Uterus (tissue), 4 donors: ENCODE measurements around the gene CDC42BPA. TPM values are rescaled to one million over a fixed set of nuclear protein-coding genes. Genes with fewer than 3 reads are reported as not detected.

Experiments
- DNase-seq, 2 donors: peaks; one replicate each; pipeline ENCODE4 v3.0.0-alpha.2; 2019 to 2020
- H3K27ac ChIP-seq, 2 donors: fragments of 200-600 bp; sonication (generic); 1 replicate in 1 of 2; 2 replicates in 1 of 2; pipeline ENCODE4 v1.5.1; 2016 to 2018
- H3K27me3 ChIP-seq, 2 donors: fragments of 200-600 bp; sonication (generic); one replicate each; pipeline ENCODE4 v1.5.1; 2018 to 2019; ENCODE audit warnings: control low read depth in 1 of 2
- H3K36me3 ChIP-seq, 2 donors: fragments of 200-600 bp; sonication (generic); one replicate each; pipeline ENCODE4 v1.5.1; 2019; ENCODE audit warnings: control low read depth in 1 of 2
- H3K4me1 ChIP-seq, 2 donors: fragments of 200-600 bp; sonication (generic); one replicate each; pipeline ENCODE4 v1.5.1; 2018 to 2019; ENCODE audit warnings: control low read depth in 1 of 2
- H3K4me3 ChIP-seq, 2 donors: fragments of 200-600 bp; sonication (generic); 1 replicate in 1 of 2; 2 replicates in 1 of 2; pipeline ENCODE4 v1.5.1; 2018 to 2019; ENCODE audit warnings: mild to moderate bottlenecking in 1 of 2
- H3K9me3 ChIP-seq, 2 donors: fragments of 200-600 bp; sonication (generic); one replicate each; pipeline ENCODE4 v1.5.1; 2019; ENCODE audit warnings: control low read depth in 1 of 2
- POLR2A ChIP-seq, 2 donors: fragments of 450-650 bp; IDR thresholded peaks; one replicate each; pipeline ENCODE4 v1.6.1; 2016; ENCODE audit warnings: antibody characterized with exemption in 2 of 2, mild to moderate bottlenecking in 1 of 2, moderate library complexity in 1 of 2
- intact Hi-C: fragments of 100-400 bp; cut with DNase I; formaldehyde crosslinking; loops from one replicate; pipeline ENCODE4 v1.15.1; 2023; ENCODE audit warnings: low total_unique reads
- total RNA-seq, 4 donors: library from RNA; depleted of rRNA in 3 of 4; stranded (reverse); fragments of >200 nt in 3 of 4; gene quantifications; one replicate each; pipeline versions ENCODE4 v1.1.0 to v1.2.4, GENCODE V29; 2014 to 2023
- TF ChIP-seq, protein P1 (sequence below), 4 experiments: fragments of 200-600 bp in 2 of 4; fragments of 450-650 bp in 2 of 4; sonication (generic) in 2 of 4; IDR thresholded peaks; one replicate each; pipeline ENCODE4 v1.5.1; 2016 to 2019; ENCODE audit warnings: antibody characterized with exemption in 4 of 4, mild to moderate bottlenecking in 2 of 4, moderate library complexity in 1 of 4
- donor health status: DM: yes; HTN: yes; CAD: no.

Gene CDC42BPA
- total RNA-seq, 4 donors from 2014 or later: 32.9 to 116 (median 55.2) TPM

DNA sequence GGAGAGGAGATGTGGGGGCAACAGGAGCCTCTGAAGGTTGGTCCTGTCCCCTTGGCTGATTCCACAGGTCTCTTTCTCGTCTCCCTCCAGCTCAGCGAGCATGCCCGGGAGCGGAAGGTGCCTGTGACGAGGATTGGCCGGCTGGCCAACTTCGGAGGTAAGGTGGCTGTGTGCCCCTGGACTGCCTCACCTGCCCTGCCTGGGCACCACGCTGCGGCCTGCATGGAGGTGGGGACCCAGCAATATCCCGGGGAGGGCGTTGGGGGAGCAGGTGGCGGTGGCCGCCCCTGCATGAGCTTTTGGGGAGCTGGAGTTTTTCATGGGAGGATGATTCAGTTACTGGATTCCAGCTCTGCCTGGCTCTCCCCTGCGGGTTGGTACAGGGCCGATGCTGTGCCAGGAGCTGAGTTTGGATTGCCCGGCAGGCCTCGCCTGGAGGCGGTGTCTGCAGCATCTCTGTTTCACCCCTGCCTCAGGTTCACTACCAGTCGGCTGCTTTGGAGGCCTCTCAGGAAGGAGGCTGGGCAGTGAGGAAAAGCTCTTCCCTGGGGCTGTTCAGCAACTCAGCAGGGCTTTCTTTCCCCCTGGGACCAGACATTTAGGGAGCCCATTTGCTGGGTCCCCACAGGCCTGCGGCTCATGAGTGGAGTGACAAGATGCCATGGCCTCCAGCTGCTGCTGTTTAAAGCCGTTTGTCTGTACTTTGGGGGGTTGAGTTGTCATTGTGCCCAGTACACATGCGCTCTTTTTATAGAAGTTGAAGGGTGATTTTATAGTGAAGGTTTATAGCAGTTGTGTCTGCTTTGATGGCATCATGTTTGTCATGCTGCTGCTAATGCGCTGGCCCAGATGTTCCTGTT is 352.5 kb downstream of the CDC42BPA start:
- no peak overlapping the region for H3K4me3 ChIP-seq
- H3K27me3 ChIP-seq: no peaks in the 10 kb centered on the region
- H3K36me3 ChIP-seq: no peaks in the 10 kb centered on the region
- no peak for DNase-seq
- intact Hi-C loops: no loop called here
- TF ChIP-seq, protein P1, sequence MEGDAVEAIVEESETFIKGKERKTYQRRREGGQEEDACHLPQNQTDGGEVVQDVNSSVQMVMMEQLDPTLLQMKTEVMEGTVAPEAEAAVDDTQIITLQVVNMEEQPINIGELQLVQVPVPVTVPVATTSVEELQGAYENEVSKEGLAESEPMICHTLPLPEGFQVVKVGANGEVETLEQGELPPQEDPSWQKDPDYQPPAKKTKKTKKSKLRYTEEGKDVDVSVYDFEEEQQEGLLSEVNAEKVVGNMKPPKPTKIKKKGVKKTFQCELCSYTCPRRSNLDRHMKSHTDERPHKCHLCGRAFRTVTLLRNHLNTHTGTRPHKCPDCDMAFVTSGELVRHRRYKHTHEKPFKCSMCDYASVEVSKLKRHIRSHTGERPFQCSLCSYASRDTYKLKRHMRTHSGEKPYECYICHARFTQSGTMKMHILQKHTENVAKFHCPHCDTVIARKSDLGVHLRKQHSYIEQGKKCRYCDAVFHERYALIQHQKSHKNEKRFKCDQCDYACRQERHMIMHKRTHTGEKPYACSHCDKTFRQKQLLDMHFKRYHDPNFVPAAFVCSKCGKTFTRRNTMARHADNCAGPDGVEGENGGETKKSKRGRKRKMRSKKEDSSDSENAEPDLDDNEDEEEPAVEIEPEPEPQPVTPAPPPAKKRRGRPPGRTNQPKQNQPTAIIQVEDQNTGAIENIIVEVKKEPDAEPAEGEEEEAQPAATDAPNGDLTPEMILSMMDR (IDR thresholded peaks at IDR 0.05): no peak
- no peak for TF ChIP-seq POLR2A (IDR thresholded peaks at IDR 0.05)
- H3K9me3 ChIP-seq: no peaks in the 10 kb centered on the region
- H3K27ac ChIP-seq: no peak overlapping the region
- no peaks in the 10 kb centered on the region for H3K4me1 ChIP-seq

DNA sequence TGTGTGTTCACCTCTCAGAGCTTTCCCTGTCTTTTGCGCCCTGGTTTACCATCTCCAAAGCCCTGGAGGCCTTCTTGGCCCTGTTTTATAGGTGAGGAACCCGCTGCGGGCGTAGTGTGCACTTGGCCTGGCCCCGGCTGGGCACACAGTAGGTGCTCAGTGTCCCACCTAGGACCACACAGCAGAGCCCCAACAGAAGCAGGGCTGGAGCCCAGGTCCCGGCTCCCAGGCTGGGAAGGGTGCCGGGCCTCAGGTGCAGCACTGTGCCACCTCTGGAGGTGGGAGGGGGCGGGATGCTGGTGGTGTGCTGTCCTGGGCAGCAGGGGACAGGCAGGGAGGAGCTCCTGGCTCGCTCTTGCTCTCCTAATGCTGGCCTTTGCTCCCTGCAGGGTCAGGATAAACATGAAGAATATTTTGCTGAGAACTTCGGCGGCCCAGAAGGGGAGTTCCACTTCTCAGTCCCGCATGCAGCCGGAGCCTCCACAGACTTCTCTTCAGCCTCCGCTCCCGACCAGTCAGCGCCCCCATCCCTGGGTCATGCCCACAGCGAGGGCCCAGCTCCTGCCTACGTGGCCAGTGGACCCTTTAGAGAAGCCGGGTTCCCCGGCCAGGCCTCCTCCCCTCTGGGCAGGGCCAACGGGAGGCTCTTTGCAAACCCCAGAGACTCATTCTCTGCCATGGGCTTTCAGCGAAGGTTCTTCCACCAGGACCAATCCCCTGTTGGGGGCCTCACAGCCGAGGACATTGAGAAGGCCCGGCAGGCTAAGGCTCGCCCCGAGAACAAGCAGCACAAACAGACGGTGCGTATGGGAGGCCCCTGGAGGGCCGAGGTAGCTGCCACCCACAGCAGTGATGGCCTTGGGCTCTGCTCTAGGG is 353.4 kb downstream of the CDC42BPA start:
- intact Hi-C loops: no loop called here
- no peaks in the 10 kb centered on the region for H3K27me3 ChIP-seq
- H3K36me3 ChIP-seq: no peaks in the 10 kb centered on the region
- H3K4me1 ChIP-seq: no peaks in the 10 kb centered on the region
- no peak overlapping the region for H3K27ac ChIP-seq
- TF ChIP-seq, protein P1 (IDR thresholded peaks at IDR 0.05): no peak
- TF ChIP-seq POLR2A (IDR thresholded peaks at IDR 0.05): no peak
- H3K9me3 ChIP-seq: no peaks in the 10 kb centered on the region
- no peak for DNase-seq
- no peak overlapping the region for H3K4me3 ChIP-seq

DNA sequence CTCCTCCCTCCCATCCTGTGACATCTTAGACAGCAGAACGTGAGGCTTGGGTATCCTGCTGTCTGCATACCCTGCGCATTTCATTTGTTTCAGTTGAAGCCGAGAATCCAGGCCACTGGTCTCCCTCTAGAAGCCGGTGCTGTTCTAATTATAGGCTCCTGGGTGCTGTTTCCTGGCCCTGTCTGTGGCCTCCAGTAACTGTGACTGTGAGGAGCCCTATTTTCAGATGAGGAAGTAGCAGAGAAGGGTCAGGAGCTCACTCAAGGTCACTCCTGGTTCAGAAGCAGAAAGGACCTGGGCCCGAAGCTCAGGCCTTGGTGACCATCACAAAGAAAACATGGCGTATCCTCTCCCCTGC is 354.2 kb downstream of the CDC42BPA start:
- TF ChIP-seq, protein P1 (IDR thresholded peaks at IDR 0.05): no peak
- TF ChIP-seq POLR2A (IDR thresholded peaks at IDR 0.05): no peak
- H3K27me3 ChIP-seq: no peaks in the 10 kb centered on the region
- no peak overlapping the region for H3K4me3 ChIP-seq
- no peak for DNase-seq
- H3K36me3 ChIP-seq: no peaks in the 10 kb centered on the region
- no peaks in the 10 kb centered on the region for H3K9me3 ChIP-seq
- H3K27ac ChIP-seq: no peak overlapping the region
- intact Hi-C loops: no loop called here
- H3K4me1 ChIP-seq: no peaks in the 10 kb centered on the region

DNA sequence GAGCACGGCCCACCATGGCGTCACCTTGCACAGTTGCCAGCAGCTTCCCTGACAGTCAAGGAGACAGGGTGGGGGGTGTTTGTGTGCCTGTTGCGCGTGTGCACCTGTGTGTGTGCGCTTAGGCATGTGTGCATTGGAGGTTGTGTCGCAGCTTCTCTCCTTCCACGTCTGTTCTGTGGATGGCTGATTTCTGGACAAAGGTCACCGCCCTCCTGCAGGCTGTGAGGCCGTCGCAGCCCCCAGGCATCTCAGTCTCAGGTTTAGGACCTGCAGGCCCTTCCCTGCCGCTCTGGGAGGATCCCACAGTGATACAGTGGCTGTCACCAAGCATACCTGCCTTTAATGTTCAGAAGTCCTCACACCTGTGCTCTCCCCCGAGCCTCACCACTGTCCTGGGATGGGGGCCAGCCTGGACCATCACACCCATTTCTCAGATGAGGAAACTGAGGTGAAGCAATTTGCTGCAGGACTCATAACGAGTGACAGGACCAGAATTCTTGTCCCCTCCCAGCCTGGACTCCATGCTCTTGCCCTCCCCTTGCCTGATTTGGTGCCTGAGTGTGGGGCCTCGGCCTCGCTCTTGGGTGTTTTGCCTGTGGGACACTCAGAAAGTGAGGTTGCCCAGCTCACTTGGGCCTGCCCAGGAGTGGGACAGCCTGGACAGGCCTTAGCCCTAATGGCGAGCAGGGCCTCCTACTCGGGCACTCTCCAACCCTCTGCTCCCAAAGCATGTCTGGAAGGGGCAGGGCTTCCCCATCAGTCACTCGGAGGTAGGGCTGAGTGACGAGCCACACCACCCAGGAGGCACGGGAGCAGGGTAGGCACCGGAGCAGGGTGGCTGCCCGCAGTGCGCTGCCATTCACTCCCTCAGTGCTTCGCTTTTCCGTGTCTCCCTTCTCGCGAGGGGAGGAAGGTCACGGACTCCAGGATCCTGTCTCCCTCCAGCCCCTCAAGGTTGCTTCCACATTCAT is 355.6 kb downstream of the CDC42BPA start:
- intact Hi-C loops: no loop called here
- Histone ChIP-seq H3K4me1 (no peaks in the 10 kb centered on the region), H3K9me3 (no peaks in the 10 kb centered on the region), H3K27me3 (no peaks in the 10 kb centered on the region), H3K4me3 (no peak overlapping the region), H3K36me3 (no peaks in the 10 kb centered on the region), H3K27ac (no peak overlapping the region)
- TF ChIP-seq, protein P1 (IDR thresholded peaks at IDR 0.05): no peak
- DNase-seq: no peak
